K562 (cell line): ENCODE measurements around the gene SUPT5H. TPM values are rescaled to one million over a fixed set of nuclear protein-coding genes. Genes with fewer than 3 reads are reported as not detected.

Experiments used
- AFF1 ChIP-seq, 2 experiments: fragments of 450-650 bp; IDR thresholded peaks; 2 replicates each; pipeline ENCODE4 v1.6.1; 2018; ENCODE audit warnings: mild to moderate bottlenecking in 2 of 2, low read depth in 1 of 2; ENCODE audit not compliant: partially characterized antibody in 2 of 2
- ATF1 ChIP-seq, 2 experiments: fragments of 450-650 bp in 1 of 2; IDR thresholded peaks; 2 replicates each; pipeline ENCODE4 v1.6.1; 2016; ENCODE audit warnings: missing compliant biosample characterization in 1 of 2, missing genetic modification characterization in 1 of 2
- CAMTA2 ChIP-seq: fragments of 250-450 bp; sonication (Bioruptor Pico); conservative IDR thresholded peaks from 2 replicates; pipeline ENCODE4 v1.5.1; 2022
- HDAC2 ChIP-seq: fragments of 450-650 bp; IDR thresholded peaks from 2 replicates; pipeline ENCODE4 v1.6.1; 2016; ENCODE audit warnings: mild to moderate bottlenecking
- MTA3 ChIP-seq: fragments of 450-650 bp; formaldehyde crosslinking; IDR thresholded peaks from 2 replicates; pipeline ENCODE4 v1.6.1; 2017; ENCODE audit warnings: mild to moderate bottlenecking, borderline replicate concordance
- MXI1 ChIP-seq: IDR thresholded peaks from 2 replicates; pipeline ENCODE4 v1.6.1; 2011; ENCODE audit warnings: low read depth, mild to moderate bottlenecking, improper control_type of control experiment, low read length
- PHB ChIP-seq: fragments of 250-450 bp; sonication (Bioruptor Pico); IDR thresholded peaks from 2 replicates; pipeline ENCODE4 v1.5.0; 2021
- SMARCA4 ChIP-seq: fragments of 450-650 bp; IDR thresholded peaks from 2 replicates; pipeline ENCODE4 v1.6.1; 2016
- TCF15 ChIP-seq: fragments of 250-450 bp; sonication (Bioruptor Pico); IDR thresholded peaks from 2 replicates; pipeline ENCODE4 v1.8.0; 2022; ENCODE audit warnings: moderate library complexity, mild to moderate bottlenecking, inconsistent platforms
- ZBTB11 ChIP-seq, 3 experiments: fragments of 200-800 bp in 1 of 3; fragments of 250-450 bp in 1 of 3; fragments of 450-650 bp in 1 of 3; sonication (Bioruptor Pico) in 1 of 3; sonication (Bioruptor generic) in 1 of 3; formaldehyde crosslinking in 1 of 3; IDR thresholded peaks; 2 replicates each; pipeline versions ENCODE4 v1.6.1 to v1.8.0; 2016 to 2022; ENCODE audit warnings: mild to moderate bottlenecking in 2 of 3, missing genetic modification characterization in 2 of 3, missing compliant biosample characterization in 1 of 3, moderate library complexity in 1 of 3
- ZKSCAN8 ChIP-seq: fragments of 200-800 bp; sonication (Bioruptor generic); IDR thresholded peaks from 2 replicates; pipeline ENCODE4 v1.6.1; 2016; ENCODE audit warnings: missing genetic modification characterization, missing compliant biosample characterization
- ZNF224 ChIP-seq: sonication (generic); formaldehyde crosslinking; IDR thresholded peaks from 2 replicates; pipeline ENCODE4 v1.8.0; 2022; ENCODE audit warnings: mild to moderate bottlenecking, missing genetic modification reagents
- ZNF23 ChIP-seq: fragments of 250-450 bp; sonication (Bioruptor Pico); IDR thresholded peaks from 2 replicates; pipeline ENCODE4 v1.4.0; 2020; ENCODE audit warnings: mild to moderate bottlenecking
- ZNF518B ChIP-seq: fragments of 250-450 bp; sonication (Bioruptor Pico); IDR thresholded peaks from 2 replicates; pipeline ENCODE4 v1.5.0; 2021; ENCODE audit warnings: mild to moderate bottlenecking, moderate library complexity
- ZNF830 ChIP-seq: fragments of 250-450 bp; sonication (Bioruptor Pico); IDR thresholded peaks from 2 replicates; pipeline ENCODE4 v1.5.0; 2021; ENCODE audit warnings: mild to moderate bottlenecking
- polyA plus RNA-seq, 8 experiments: library from polyadenylated mRNA; depleted of rRNA in 4 of 8; stranded (reverse) in 5 of 8; unstranded in 3 of 8; fragments of >200 nt; fragmentation: Nextera tagmentation in 2 of 8; fragmentation: Illumina TruSeq in 1 of 8; extraction: Ambion mirVana in 2 of 8; extraction: Trizol in 1 of 8; gene quantifications; 2 replicates each; pipeline versions ENCODE4 v1.2.1 to v1.2.3, GENCODE V29; 2011 to 2014; ENCODE audit warnings: inconsistent platforms in 1 of 8, missing spikeins in 1 of 8
- total RNA-seq, 7 experiments: library from RNA; depleted of rRNA in 6 of 7; stranded (reverse); fragments of >200 nt in 6 of 7; fragmentation: Illumina TruSeq in 2 of 7; extraction: Trizol in 2 of 7; gene quantifications; 2 replicates each; pipeline versions ENCODE4 v1.2.1 to v1.2.3, GENCODE V29; 2011 to 2021; ENCODE audit warnings: low replicate concordance in 1 of 7

SUPT5H gene
- total and polyA plus RNA-seq, 9 of the 15 experiments (the other 6 are each of a cell fraction or from before 2014, with no cell fraction given) = 13.3 to 85.9 (median 35.9) TPM

GRCh38 chr19:39406656-39407409 is 38.5 kb upstream of the SUPT5H start, which contains the start of gene ZFP36 (continued):
- TF ChIP-seq ZNF830 (0 out of 2 replicates have a peak, but pooled peaks have one; percentile 47), ZKSCAN8 (CRISPR knock-in tag) (peak; percentile 30; the same call in 1 of the 2 replicates), ZNF224 (CRISPR knock-in tag) (no peak), ZNF518B (CRISPR knock-in tag) (no peak), PHB (no peak), CAMTA2 (CRISPR knock-in tag) (no peak), TCF15 (CRISPR knock-in tag) (no peak), ZNF23 (CRISPR knock-in tag) (no peak), MXI1 (no peak; the same call in 1 of the 2 replicates), MTA3 (peak; percentile 87), HDAC2 (peak; percentile 69), AFF1 (IDR thresholded peaks at IDR 0.05; ENCODE audit: low read depth in 1 of 2, partially characterized antibody in 2 of 2) (peak in 1 of 2 experiments; percentile 28), SMARCA4 (0 out of 2 replicates have a peak, but pooled peaks have one; percentile 38), ATF1 (CRISPR knock-in tag; IDR thresholded peaks at IDR 0.05) (no peak), ATF1 (tag; IDR thresholded peaks at IDR 0.05) (no peak; the same call in 1 of the 2 replicates), ZBTB11 (CRISPR knock-in tag; IDR thresholded peaks at IDR 0.05) (peak in 1 of 3 experiments; percentile 76; a peak in 2 of 6 replicates)
